ENCODE results near the gene MEDAG.

The MEDAG gene

DNA sequence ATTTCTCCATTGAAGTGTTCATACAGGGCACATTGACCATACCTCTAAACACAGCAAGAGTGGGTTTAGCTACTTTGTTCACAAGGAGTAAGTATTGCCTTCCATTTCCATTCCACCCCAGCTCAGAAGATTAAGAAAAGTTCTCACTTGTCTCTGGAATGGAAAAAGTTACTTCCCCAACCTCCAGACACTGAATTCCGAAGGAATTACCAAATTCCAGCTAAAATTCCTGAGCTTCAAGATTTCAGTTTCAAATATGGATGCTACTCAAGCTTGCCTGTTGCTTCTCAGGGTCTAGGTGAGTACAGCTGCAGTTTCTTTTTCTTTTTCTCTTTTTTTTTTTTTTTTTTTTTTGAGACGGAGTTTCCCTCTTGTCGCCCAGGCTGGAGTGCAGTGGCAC lies 60.0 kb downstream of the MEDAG start:
- no peak for DNase-seq

DNA sequence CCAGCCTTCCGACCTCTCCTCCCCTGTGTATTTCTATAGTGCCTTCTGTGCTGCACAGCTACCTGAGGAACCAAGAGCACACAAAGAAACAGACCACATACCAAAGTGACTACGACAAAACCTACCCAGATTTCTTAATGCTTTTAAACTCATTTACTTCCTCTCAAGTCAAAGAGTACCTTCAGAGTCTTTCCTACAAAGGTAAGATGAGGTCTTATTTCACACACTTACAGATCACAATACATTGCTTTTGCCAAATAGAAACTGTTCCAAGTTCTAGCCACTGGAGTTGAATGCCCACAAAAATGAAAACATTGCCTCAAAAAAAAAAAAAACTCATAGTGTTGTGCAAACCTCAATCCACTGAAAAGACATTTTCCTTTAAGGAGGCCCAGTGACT lies 62.8 kb downstream of the MEDAG start:
- DNase-seq = no peak

DNA sequence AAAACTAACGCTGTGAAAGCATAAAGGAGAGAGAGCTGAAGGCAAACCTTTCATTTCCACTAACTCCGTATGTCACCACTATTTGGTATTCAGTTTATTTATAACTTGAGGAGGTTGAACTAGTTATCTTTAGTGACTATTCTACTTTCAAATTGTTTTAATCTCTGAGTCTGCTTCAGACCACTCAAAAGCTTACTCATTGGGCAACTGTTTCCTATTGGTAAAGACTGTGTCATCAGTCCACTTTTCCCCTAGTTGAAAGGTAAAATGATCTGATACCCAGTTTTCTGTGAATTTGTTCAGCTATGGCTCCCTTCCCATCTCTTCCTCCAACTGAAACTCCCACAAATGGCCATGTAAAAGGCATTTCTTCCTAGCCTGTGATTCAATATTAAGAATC lies 65.5 kb downstream of the MEDAG start:
- no peak for DNase-seq

DNA sequence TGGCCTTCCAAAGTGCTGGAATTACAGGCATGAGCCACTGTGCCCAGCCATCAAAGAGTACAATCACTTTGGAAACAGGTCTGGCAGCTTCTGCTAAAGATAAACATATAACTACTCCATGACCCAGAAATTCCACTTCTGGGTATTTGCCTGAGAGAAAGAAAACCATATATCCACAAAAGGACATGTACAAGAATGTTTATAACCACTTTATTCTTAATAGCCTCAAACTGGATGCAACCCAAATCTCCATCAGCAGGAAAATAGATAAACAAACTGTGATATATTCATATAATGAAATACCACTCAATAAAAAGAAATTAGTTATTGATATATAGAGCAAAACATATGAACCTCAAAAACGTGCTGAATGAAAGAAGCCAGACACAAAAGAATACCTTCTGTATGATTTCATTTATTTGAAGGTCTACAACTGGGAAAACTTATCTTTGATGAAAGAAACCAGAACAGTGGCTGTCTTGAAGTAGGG lies 66.9 kb downstream of the MEDAG start:
- no peak for DNase-seq

DNA sequence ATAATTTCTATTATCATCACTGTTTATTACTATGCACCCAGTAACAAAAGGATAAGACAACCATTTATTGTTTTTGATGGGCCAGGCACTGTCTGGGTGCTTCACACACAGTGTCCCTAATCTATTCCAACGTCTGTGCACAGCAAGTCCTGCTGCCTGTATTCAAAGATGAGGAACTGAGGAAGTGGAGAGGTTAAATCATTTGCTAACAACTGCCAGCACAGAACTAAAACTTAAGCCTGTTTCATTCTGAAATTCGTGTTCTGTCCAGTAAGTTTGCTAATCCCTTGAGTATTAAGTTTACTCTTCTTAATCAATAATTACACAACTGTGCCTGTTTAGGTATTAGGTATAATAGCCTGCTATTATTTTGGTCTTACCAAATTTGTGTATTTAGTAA lies 68.3 kb downstream of the MEDAG start:
- DNase-seq = no peak
